NCI-H187 (cell line): ENCODE results near the gene FNDC3B.

Experiments
- DNase-seq, 2 experiments: peaks; one replicate each; lab custom pipeline; 2025; lab: John Stamatoyannopoulos, UW

The FNDC3B gene

DNA sequence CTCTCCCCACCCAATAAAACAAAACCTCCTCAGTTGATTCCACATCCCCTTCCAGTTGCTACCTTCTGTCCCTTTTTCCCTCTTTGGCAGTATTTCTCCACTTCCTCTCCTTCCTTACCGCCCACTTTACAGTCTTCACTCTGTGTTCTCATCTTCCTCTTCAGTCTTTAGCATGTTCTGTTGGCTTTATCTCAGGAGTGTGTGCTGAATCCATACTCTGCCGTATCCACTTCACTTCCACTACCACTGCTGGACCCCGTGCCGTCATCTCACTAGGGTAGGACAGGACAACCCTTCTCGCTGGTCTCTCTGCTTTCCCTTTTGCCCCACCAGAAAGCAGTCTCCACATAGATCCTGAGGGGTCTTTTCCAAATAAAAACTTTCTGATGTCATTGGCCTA lies 74.3 kb downstream of the FNDC3B start:
- no peak for DNase-seq

DNA sequence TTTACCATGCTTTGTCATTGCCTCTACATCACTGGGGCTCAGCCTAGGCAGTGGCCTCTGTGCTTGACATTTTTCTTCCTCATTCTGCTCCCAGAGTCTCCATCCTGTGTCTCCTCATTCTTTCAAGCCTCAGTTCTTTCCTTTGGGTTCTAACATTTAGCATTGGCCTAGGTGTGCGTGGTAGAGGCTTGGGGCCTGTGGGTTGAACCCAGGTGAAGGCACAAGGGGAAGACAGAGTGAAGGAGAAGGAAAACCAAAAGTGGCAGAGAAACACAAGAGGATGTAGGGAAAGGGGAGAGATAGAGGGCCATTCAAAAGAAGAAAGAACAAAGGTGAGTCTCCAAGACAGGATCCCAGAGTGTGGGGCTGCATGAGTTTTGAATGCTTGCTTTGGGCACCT lies 75.7 kb downstream of the FNDC3B start:
- no peak for DNase-seq

DNA sequence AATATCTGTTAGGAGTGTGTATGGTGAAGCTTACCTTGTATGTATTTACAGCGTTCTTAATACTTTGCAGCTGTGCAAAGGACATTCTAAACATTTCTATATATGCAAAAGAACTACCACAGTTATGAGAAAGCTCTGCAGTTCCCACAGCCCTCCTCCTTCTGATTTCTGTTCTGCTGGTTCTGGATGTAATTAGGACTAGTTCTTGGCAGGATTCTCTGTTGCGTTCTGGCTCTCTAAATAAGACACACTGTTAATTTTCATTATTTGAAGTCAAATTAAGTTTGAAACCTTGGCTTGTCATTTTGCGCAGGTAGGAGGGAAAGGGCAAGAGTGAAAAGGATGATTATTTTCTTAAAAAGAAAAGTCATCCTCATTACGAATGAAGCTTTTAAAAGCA lies 76.4 kb downstream of the FNDC3B start:
- DNase-seq, result no peak

DNA sequence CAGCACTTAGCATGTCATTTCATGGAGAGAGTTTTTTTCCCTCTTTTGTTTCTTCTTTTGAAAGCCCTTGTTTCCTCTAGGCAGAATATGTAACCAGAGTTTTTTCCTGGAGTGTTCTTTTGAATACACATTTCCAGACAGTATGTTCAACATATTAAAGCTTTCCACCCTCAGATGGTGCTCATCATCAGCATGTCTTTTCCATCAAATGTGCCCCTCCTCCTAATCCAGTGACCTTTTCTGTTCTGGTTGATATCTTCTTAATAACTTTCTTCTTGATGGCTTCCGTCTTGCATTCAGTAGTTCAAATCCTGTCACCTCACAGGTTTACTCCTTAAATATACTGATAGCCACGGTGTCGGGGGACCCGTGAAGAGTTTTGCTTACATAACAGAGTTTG lies 78.6 kb downstream of the FNDC3B start:
- DNase-seq, result no peak

DNA sequence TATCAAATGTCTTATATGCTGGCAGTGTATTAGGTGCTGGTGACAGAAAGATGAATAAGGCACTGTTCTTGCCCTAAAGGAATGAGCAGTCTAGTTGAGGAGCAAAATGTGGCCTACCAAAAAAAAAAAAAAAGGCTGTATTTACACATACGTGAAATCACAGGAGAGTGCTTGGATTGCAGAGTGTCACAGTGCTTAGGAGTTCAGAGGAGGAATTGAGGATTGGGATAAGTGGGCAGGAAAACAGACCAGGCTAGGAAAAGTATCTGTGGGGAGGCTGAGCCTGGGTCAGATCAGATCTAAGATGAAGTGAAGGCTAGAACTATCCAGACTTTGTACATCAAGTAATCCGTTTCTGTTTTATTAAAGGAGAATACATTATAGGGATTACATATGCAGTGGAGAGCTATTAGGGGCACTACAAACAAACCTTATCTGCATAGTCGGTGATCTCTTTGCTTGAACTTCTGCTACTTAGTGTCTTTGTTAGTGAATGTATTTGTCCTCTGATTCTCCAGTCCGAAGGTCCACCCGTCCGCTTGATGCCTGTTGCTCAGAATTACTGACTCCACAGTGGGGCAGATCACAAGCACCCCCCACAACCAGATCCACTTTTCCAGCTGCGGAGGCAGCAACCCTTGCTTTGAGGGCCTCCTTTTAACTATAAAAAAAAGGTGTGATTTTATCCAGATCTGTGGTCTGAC lies 80.0 kb downstream of the FNDC3B start:
- no peak for DNase-seq

DNA sequence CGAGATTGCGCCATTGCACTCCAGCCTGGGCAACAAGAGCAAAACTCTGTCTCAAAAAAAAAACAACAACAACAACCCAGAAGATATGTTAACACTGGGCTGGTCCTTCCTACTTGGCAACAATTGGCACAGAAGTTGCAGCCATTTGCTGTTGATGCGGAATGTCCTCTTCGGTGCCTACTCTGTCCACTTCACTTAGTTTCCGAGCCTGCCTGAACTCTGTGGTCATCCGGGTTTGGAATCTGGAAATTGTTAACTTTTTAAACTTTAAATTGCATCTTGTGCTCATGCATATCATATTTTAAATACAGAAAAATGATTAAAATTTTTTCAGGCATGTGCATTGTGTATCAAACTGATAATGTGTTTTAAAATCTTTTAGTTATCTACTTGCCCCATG lies 81.5 kb downstream of the FNDC3B start:
- DNase-seq, result no peak

DNA sequence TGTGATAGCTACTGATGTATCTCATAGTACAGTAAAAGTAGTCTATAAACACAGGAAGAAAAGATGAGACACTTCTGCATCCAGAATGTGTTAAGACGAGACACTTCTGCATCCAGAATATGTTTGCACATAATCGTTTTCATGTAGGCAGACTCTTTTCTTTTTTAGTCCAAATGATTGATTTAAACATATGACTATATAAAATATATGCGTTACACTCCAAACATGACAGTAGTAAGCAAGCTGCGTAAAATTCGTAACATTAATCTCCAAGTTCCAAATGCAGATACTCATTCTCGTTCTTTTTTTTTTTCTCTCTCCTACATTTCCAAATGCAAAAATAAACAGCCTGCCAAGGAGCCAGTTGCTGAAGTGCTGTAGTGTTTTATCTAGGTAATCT lies 82.6 kb downstream of the FNDC3B start:
- no peak for DNase-seq

DNA sequence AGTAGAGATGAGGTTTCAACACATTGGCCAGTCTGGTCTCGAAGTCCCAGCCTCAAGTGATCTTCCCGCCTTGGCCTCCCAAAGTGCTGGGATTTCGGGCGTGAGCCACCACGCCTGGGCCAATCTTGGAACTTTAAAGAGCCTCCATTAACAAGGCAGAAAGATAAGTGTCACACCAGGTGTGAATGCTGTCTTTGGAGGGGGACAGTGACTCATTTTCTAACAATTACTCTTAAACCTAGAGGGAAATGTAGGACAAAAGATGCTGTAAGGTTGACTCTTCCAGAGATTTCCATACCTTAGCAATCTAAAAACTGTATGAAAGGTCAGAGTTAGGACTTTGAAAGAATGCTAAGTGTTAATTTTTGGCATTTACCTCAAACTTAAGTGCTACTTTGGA lies 84.9 kb downstream of the FNDC3B start:
- DNase-seq, result no peak

DNA sequence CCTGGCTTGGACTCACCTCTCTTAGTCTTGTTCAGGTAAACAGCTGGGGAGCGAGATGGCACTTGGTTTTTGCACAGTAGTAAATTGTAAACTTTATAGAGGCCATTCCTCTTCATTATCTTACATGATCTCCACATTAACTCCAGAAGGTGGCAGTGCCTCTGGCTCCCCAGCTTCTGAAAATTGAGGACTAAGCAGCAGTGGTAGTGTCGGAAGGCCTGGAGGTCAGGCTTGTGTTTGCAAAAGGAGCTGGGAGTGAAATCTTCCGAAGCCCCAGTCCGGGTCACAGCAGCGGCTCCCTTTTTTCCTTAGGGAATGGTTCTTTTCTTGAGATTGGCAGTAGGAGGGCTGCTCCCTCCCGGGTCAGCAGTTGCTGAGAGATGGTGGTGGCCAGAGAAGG lies 85.7 kb downstream of the FNDC3B start:
- no peak for DNase-seq

DNA sequence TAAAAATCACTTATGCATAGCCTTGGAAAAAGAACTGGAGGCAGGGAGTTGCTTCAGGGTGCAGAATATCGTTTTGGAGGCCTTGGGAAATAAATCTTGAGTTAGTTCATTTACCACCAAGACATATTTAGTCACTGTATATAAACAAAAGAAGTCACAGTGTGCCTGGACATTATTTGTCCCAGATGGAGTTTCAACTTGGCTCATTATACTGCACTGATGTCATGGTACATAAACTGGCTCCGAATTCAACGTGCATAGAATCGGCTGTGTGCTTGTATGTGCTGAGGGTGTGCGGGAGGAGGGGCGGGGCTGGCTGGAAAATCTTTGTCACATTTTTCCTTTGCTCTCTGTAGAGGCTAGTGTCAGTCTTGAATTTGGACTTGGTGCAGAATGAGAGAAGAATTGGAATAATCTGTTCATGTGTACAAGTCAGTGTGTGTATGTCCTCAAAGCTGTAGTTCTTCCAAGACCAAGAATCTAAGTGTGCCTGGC lies 86.6 kb downstream of the FNDC3B start:
- DNase-seq, result no peak

DNA sequence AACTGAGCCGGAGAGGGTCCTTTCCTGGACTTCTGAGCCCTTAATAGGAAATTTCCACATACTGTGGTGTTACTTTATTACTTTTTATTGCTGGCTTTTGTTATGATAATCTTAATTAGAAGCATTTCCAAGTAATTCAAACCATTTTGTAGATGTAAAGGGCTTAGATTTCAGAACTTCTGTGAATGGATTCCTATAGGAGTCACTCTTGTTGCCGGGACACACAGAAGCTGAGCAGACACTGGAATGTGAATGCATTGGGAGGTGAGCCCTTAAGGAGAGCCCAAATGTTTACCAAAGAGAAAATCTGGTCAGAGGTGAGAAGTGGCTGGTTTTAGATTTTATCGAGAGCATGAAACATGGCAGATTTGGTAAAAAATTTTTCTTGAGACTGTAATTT lies 87.4 kb downstream of the FNDC3B start:
- DNase-seq, result no peak

DNA sequence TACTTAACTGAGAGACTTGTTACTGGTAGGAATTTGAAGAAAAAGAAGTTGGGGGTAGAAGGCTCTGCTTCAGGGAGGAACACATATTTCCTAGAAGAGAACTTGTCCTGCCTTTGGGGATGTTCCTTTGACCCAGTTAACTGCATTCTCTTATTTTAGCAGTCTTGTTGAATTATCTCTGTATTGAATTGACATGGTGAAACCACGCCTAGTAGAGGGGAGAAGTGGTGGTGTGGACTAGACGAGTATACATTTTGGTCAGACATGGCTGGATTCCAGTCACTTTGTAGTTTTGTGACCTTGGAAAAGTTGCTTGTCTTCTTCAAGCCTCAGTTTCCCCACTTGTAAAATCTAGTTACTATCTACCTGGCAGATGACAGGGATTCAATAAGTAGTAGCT lies 87.8 kb downstream of the FNDC3B start:
- DNase-seq, result no peak

DNA sequence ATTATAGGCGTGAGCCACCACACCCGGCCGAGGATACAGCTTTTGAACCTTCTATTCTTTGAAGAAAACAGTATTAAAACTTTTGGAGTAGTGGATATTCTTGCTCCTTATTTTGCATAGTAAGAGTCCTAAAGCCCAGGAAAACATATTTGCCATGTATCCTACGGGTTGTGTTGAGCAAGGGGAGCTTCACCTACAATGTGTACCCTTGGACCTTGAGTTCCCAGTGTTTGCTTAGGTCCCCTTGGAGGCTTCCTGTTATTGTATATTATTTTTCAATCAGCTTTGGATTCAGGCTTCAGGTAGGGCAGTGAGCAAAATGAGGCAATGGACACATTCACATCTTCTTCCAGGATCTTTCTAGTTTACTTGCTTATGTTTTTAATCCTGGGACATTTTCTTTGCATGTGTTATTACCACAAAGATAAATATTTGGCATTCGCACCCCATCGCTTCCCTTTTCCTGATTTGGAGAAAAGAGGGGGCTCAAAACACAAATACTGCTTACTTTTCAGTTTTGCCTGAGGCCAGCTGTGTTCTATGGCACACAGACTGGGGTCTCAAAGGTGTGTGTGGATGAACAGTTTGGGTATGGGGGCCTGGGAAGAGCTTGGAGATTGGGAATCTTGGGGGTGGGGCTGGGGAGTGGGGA lies 88.7 kb downstream of the FNDC3B start:
- no peak for DNase-seq

DNA sequence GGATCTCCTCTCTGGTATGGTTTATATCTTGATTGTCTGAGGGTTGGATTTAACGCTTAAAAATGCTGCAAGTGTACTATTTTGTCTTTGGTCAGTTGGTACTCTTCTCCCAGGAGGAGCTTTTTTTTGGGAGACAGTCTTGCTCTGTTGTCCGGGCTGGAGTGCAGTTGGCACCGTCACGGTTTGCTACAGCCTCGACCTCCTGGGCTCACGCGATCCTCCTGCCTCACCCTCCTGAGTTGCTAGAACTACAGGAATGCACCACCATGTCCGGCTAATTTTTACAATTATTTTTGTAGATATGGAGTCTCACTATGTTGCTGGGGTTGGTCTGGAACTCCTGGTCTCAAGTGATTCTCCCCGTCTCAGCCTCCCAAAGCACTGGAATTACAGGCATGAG lies 89.5 kb downstream of the FNDC3B start:
- no peak for DNase-seq

DNA sequence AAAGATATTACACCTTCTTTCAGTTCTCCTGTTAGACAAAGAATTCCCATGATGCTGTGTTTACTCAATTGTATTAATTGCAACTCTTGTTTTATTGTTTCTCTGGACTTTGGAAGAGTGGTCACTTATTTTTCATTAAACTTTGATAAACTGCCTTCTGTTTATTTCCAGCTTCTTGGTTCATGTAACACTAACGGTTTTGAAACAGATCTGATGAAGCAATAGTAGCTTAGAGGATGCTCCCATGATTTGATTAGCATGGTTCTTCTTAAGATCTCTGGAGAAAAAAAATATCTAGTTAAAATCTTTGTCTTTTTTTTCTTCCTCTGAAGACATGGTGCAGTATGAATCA lies 90.1 kb downstream of the FNDC3B start:
- no peak for DNase-seq

DNA sequence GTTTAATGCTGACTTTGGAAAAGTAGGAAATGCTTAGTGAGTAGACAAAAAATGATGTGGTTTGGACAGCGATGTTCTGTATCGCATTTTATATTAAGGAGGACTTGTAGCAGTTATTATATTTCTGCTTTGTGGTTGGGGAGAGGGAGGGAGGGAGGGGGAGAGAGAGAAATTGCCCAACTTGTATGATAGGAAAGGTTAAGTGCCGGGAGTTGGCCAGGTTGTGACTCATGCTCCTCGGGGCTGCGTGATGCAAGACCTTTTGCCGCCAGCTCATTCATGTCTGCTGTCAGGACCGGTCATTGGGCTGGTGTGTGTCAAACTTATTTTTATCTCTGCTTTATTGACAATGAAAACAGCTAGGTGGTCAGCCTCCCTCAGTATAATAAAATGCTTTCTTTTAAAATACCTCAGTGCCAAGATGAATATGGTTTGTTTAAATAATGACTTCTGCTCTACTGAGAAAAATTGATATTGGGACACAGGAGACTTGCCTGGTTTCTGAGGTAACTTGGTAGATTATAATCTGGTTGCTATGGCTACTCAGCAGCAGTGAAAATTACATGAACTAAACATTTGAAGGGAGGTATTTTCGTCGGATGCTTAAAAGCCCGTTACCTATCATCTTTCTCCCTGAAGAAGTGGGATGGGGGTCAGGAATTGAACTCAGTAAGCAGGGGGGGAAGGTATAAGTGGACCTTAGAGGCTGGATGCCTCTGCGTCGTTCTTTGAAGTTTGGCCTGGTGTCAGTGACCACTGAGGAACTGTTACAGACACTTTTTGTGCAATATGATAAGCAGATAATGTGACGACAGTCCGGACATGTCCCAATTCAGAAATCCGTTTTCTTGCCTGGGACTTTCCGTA lies 90.7 kb downstream of the FNDC3B start:
- DNase-seq, result no peak

DNA sequence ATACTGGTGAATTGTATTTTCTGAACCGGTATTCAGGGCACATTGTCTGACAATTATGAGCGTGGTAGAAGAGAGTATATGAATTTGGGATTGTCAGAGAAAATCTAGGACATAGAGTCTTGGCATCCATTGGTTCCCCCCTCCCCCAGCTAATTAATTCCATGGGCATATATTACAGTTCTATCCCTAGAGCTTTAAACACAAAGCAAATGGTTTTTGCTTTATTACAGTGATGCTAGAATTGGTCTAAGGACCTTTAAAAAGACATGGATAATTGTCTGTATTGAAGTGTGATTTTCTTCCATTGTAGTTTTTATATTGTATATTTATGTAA lies 91.3 kb downstream of the FNDC3B start:
- DNase-seq, result no peak

DNA sequence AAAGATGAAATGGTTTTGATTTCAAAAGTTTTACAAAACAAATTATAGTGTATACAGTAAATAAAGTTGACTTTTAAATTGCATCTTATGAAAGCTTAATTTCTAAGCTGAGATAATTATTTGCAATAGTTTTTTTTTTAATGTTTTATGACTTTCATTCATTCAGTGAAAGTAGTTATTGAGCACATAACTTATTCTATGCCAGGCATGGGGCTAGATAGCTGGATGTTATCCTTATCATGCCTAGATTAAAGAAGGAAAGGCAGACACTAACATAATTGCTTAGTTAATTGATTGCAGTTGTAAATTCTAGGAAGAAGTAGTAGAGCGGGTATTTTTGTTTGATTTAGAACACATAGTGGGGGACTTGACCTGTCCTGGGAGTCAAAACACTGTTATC lies 92.4 kb downstream of the FNDC3B start:
- DNase-seq, result no peak

DNA sequence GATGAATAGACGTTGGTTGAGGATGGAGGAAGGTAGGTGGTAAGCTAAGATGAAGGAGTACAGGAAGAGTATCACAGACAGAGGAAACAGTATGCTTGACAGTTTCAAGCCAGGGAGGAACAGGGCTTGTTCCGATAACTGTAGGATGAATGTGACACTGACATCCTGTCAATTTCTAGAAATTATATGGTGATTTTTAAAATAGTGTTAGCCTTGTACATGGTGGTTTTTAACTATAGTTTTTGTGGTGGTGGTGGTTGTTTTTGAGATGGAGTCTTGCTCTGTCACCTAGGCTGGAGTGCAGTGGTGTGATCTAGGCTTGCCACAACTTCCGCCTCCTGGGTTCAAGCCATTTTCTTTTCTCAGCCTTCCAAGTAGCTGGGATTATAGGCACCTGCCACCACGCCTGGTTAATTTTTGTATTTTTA lies 92.8 kb downstream of the FNDC3B start:
- DNase-seq, result no peak

DNA sequence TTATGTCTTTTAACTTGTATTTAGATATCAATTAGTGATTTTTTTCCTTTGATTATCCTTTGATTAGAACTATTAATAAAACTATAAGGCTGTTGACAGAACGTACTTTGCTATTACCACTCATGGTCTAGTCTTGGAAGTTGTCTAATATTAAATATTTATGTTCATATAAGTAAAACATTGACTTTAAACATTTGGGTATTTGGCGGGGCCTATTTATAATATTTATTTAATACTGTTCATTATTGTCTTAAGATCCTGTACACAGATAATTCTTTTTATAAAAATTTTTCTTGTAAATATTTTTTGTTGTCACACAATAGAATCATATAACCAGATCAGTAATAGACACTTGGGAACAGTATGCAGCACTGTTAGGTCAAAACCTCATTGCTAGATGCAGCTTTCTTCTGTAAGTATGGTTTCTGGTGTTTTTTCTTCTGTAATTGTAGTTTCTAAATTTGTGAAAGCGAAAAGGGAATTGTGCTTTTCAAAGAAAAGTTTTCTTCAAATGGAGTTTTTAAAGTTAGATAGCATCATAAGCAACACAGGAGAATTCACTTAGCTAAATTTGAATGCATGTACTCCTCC lies 93.4 kb downstream of the FNDC3B start:
- DNase-seq, result no peak

DNA sequence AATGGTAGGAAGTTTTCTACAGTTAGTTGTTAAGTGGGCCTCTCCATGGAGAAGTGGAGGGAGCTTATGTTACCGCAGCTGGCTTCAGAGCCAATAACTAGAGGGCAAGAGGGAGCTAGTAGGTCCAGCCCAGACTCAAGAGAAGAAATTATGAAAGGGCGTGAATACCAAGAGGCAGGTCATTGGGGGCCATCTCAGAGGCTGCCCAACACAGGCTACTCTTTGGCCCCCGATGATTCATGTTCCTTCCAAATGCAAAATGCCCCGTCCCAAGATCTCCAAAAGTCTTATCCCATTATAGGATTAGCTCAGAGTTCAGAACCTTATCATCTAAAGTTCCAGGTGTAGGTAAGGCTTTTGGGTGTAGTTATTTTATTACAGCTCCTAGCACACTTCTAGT lies 94.5 kb downstream of the FNDC3B start:
- no peak for DNase-seq

DNA sequence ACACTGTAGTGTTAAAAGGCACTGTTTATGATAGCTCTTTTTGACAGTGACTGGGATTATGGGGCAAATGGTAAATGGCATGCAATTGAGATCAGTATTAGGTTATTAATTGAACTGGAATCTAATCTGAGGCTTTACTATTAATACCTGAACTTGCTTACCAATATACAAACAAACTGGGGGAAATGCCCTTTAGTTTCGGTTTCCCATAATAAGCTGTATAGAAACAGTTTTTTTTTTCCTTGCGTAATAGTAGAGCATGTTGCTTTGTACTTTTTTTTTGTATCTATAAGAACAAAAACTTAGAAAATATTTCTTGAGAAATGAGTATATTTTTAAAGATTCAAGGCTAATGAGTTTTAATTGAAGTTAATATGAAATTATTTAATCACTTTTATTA lies 95.0 kb downstream of the FNDC3B start:
- no peak for DNase-seq

DNA sequence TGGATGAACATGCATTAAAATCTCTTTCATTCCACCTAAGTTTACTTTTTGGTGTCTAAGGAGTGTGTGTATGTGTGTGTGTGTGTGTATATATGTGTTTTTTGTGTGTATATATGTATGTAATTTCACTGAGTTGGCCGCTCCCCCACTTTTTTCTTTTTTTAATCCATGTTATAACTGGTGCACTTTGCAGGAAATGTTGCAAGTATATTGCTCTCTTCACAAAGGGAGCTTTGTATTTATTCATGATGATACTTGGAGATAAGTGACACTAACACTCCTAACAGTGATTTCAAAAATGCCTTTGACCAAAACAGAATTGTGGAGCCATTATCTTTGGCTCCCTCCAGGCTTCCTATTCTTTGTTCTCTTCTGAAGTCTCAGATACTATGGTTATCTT lies 95.8 kb downstream of the FNDC3B start:
- no peak for DNase-seq
